HG02759 (cell line): Measurements from ENCODE around the gene AKAP13.
"Not testable (repeated sequence)": the region's sequence is repeated elsewhere in the genome, so short reads cannot be mapped to it uniquely, and the experiment has no call there.

ENCODE experiments used
- ATAC-seq: cut with Tn5 transposase; IDR thresholded peaks from one replicate; pipeline ENCODE4 v1.9.1; 2021; ENCODE audit warnings: mild to moderate bottlenecking, moderate library complexity; ENCODE audit not compliant: unreplicated experiment

The AKAP13 gene

GRCh38 chr15:85380217-85380811 is at the start of gene AKAP13:
AKAP13 (plus strand) TSS chr15:85380603; CDS start chr15:85485721, 105,118 bp downstream.
- ATAC-seq: peak; percentile 88

GRCh38 chr15:85330901-85331588 is 49.4 kb upstream of the AKAP13 start:
- peak; percentile 77 for ATAC-seq

- ATAC-seq: peak; percentile 1
Observed at GRCh38 chr15:85331655-85332285, 48.6 kb upstream of the AKAP13 start.

GRCh38 chr15:85333132-85333831 is 47.1 kb upstream of the AKAP13 start:
- ATAC-seq: no peak

GRCh38 chr15:85334241-85334640 is 46.2 kb upstream of the AKAP13 start:
- no peak for ATAC-seq

GRCh38 chr15:85335193-85335942 is 45.0 kb upstream of the AKAP13 start:
- ATAC-seq: no peak

- ATAC-seq: no peak
Observed at GRCh38 chr15:85336880-85337279, 43.5 kb upstream of the AKAP13 start.

GRCh38 chr15:85337425-85338074 is 42.9 kb upstream of the AKAP13 start:
- no peak for ATAC-seq

GRCh38 chr15:85340321-85340665 is 40.1 kb upstream of the AKAP13 start:
- ATAC-seq: no peak

- ATAC-seq: no peak
Observed at GRCh38 chr15:85340852-85341251, 39.6 kb upstream of the AKAP13 start.

- ATAC-seq: not testable (repeated sequence)
Observed at GRCh38 chr15:85342163-85342562, 38.2 kb upstream of the AKAP13 start.

- ATAC-seq: not testable (repeated sequence)
Observed at GRCh38 chr15:85343443-85343842, 37.0 kb upstream of the AKAP13 start.

GRCh38 chr15:85344241-85344640 is 36.2 kb upstream of the AKAP13 start:
- not testable (repeated sequence) for ATAC-seq

GRCh38 chr15:85344653-85345114 is 35.7 kb upstream of the AKAP13 start:
- ATAC-seq: not testable (repeated sequence)

GRCh38 chr15:85345196-85345918 is 35.0 kb upstream of the AKAP13 start:
- ATAC-seq: not testable (repeated sequence)

GRCh38 chr15:85346462-85347084 is 33.8 kb upstream of the AKAP13 start:
- ATAC-seq: not testable (repeated sequence)

GRCh38 chr15:85347264-85348047 is 32.9 kb upstream of the AKAP13 start:
- ATAC-seq: not testable (repeated sequence)

GRCh38 chr15:85348048-85348766 is 32.2 kb upstream of the AKAP13 start:
- ATAC-seq: not testable (repeated sequence)
